Inflammatory macrophage treated with lipopolysaccharide for 1 hour (primary cell): ENCODE results near the gene CENPL.
"Not testable (repeated sequence)": the region's sequence is repeated elsewhere in the genome, so short reads cannot be mapped to it uniquely, and the experiment has no call there.

ENCODE experiments used
- DNase-seq, 2 donors: peaks; one replicate each; pipeline ENCODE4 v3.0.0-alpha.2; 2020 to 2022

CENPL gene, protein sequence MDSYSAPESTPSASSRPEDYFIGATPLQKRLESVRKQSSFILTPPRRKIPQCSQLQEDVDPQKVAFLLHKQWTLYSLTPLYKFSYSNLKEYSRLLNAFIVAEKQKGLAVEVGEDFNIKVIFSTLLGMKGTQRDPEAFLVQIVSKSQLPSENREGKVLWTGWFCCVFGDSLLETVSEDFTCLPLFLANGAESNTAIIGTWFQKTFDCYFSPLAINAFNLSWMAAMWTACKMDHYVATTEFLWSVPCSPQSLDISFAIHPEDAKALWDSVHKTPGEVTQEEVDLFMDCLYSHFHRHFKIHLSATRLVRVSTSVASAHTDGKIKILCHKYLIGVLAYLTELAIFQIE

DNA sequence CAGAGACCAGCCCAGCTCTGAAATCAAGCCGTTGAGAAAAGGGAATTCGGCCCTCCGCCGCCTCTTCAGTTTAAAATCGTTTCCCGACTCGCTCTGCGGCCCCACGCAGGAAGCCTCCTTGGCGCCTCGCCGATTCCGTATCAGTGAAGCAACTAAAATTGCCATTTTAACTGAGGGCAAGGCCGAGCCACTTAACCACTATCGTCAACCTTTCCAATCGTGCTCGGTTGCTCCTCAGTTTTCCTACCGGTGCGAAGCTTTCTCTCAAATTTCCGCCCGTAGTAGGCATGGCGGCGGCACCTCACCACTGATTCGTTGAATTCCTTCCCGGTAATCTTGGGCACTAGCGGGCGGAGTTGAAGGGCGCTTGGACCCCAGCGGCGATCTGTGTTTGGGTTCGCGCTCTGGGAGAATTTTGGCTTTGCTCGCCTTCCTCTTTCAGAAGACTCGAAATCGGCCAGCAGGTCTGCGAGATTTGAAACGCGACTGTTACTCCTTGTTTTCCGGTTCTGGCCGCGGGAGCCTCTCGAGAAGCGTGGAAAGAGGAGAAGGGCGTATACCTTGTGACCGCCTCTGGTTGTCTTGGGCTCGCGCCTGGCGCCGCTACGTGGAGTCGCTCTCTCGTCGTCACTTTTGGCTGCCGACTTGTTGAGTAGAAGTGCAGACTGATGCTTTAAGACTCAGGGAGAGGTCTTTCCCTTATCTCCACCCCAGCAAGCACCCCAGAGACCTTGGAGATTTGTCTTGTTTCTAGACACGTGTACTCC is at the start of gene CENPL, which contains the start of gene DARS2:
CENPL (minus strand) TSS at position 569 of the 767 bp plus-strand sequence. CDS start 13,584 bp downstream, outside the sequence.
DARS2 (plus strand) TSS at position 359 of the 767 bp plus-strand sequence. CDS start 557 bp downstream, outside the sequence.
- peak; percentile 95 to 97 for DNase-seq

- no peak for DNase-seq
Observed at GRCh38 chr1:173871500-173871899, 46.8 kb upstream of the CENPL start.

DNA sequence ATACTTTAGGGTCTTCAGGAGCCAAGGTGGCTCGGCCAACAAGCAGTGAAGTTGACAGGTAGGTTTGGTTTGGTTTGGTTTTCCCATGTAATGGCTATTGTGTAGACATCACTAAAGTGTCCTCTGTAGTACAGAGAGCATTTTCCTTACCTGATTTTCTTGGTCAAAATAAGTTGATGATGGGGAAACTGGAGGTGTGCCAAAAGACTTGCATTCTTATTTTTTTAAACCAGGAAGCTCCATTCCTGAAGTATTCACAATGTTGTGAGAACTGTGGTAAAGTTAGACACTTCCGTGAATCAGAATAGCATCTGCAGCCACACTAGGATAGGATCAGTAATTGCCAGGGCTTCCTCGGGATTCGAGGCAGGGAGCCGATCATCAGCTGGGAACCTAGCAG is 46.4 kb upstream of the CENPL start:
- DNase-seq, result no peak

DNA sequence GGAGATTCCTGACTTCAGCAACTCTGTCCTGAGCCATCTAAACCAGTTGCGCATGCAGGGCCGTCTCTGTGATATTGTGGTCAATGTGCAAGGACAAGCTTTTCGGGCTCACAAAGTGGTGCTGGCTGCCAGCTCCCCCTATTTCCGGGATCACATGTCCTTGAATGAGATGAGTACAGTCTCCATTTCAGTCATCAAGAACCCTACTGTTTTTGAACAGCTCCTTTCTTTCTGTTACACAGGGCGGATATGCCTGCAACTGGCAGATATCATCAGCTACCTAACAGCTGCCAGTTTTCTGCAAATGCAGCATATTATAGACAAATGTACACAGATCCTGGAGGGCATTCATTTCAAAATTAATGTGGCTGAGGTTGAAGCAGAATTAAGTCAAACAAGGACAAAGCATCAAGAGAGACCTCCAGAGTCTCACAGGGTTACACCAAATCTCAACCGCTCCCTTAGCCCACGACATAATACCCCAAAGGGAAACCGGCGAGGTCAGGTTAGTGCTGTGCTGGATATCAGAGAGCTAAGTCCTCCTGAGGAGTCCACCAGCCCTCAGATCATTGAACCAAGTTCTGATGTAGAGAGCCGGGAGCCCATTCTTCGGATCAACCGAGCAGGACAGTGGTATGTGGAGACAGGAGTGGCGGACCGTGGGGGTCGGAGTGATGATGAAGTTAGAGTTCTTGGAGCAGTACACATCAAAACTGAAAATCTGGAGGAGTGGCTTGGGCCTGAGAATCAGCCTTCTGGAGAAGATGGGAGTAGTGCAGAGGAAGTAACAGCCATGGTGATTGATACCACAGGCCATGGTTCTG is 45.8 kb upstream of the CENPL start:
- no peak for DNase-seq

- peak in 1 of 2 donors; percentile 32 for DNase-seq
Observed at GRCh38 chr1:173869021-173869359, 44.3 kb upstream of the CENPL start.

- DNase-seq, result peak; percentile 33 to 59
Observed at GRCh38 chr1:173868266-173869020, 43.8 kb upstream of the CENPL start, which contains the start of gene ZBTB37. TSS of gene ZBTB37 (plus strand) at chr1:173868380. CDS start at chr1:173870226, 1,846 bp downstream.

- DNase-seq, result peak; percentile 98 to 99
Observed at GRCh38 chr1:173867753-173868265, 43.1 kb upstream of the CENPL start, which contains the start of gene GAS5. TSS of gene GAS5 (minus strand) at chr1:173867989.

- no peak for DNase-seq
Observed at GRCh38 chr1:173867141-173867752, 42.6 kb upstream of the CENPL start.

DNA sequence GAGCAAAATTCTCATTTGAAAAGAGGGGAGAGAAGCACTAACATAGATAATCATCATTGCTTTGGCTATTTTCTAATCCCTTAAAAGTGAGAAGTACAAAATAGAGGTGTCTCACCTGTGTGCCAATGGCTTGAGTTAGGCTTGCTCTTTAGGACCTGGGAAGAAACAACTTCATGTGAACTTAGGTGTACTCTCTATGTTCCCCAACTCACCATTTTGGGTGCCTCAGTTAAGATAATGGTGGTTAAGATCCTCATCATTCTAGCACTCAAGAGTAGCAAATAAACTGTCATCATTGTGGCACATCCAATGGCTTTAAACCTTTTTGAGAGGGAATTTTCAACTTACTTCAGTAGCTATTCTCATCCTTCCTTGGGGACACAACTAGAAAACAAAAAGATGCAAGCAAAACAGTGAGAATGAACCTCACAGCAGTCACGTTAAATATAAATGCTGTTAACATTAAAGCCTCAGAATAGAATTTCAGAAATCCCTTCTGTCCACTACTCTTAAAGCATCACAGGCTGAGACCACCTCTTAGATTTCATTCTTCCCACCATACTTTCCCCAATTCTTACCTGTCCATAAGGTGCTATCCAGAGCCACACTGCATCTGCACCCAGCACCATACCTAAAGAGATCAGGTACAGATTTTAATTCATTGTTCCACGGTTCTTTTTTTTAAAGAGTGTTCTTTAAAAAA is 41.9 kb upstream of the CENPL start:
- DNase-seq, result no peak

GRCh38 chr1:173865468-173866164 is 40.9 kb upstream of the CENPL start:
- DNase-seq, result no peak

- no peak for DNase-seq
Observed at GRCh38 chr1:173864179-173864867, 39.6 kb upstream of the CENPL start.

DNA sequence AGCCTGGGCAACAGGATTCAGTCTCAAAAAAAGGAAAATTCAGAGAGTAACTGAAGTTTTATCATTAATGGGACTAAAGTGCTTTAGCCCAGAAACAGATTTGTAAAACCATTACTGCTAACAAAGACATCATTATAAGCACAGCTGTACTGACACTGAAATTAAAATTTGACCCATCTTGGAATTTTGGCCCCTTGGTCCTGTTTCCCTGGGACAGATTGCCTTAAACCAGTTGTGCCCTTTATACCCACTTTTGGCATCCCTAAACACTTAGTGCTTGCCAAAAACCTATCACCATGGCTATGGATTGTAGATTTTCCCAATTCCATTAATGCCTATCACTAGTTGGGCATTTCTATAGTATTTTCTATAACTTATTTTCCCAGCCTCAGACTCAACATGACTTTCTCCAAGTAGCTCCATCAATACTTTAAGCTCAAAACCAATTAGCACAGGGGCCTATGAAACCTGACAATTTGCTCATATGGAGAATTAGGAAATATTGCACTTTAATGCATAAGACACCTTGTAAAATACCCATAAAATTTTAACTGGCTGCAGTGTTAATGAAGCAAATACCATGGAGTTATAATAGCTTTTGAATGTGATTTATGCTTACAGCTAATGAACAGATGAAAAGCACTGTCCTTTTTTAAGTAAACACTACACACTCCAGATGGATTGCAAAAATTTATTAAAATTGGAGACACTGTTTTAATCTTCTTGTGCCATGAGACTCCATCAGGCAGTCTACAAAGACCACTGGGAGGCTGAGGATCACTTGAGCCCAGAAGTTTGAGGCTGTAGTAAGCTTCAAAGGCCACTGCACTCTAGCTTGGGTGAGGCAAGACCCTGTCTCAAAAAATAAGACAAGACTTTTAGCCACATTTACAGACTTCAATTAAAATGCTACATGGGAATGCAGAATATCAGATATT is 38.8 kb upstream of the CENPL start:
- no peak for DNase-seq

DNA sequence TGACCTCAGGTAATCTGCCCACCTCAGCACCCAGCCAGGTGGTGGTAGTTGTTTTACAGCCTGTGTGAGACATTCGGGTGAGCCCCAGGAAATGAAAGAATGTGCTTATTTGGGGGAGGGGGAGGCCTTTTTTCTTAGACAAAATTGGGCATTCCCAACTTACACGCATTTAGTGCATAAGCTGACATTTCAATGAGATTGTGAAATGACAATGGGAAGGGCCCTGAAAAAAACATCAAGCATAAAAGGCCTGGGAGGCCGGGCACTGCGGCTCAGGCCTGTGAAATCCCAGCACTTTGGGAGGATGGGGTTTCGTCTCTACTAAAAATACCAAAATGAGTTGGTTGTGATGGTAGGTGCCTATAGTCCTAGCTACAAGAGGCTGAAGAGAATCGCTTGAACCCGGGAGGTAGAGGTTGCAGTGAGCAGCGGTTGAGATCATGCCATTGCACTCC is 38.1 kb upstream of the CENPL start:
- DNase-seq, result peak in 1 of 2 donors; percentile 16

GRCh38 chr1:173862146-173862768 is 37.6 kb upstream of the CENPL start:
- not testable (repeated sequence) for DNase-seq

DNA sequence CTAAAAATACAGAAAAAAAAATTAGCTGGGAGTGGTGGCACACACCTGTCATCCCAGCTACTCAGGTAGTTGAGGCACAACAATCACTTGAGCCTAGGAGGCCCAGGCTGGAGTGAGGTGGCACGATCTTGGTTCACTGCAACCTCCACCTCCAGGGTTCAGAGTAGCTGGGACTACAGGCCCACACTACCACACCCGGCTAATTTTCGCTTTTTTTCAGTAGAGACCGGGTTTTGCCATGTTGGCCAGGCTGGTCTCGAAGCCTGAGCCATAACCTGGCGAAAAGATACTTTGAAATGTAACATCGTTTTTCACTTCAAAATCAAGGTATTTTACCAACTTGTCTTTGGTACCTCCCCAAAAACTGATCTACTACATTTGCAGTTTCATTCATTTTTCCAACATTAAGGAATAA is 37.1 kb upstream of the CENPL start:
- DNase-seq, result no peak

DNA sequence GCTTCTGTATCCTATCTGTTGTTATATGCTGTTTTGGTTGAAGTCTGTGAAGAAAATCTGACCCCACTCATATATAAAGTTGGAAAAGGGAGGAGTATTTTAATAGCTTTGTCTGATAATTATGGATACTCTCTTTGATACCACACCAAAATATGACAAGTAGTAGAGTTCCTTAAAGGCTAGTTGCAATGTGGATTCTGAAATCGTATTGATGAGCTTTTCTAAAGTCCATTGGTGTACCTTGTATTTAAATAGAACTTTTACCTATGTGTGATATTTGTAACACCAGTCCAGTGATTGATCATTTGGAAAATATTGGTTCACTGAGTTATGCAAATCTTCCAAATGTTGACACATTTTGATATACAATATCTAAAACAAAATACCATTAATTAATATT is 35.4 kb upstream of the CENPL start:
- no peak for DNase-seq

GRCh38 chr1:173859547-173859946 is 34.9 kb upstream of the CENPL start:
- not testable (repeated sequence) for DNase-seq
